A549 (cell line): Measurements from ENCODE around the gene FBXW12. TPM values are rescaled to one million over a fixed set of nuclear protein-coding genes. Genes with fewer than 3 reads are reported as not detected.

ENCODE experiments used
- ATAC-seq, 2 experiments: fragments of 200-7000 bp in 1 of 2; fragments of >200 bp in 1 of 2; cut with Nextera tagmentation in 1 of 2; cut with Tn5 transposase in 1 of 2; 3 replicates each; pipeline versions ENCODE4 v1.8.0 to v1.9.1; 2018 to 2020; ENCODE audit warnings: mild to moderate bottlenecking in 1 of 2, moderate library complexity in 1 of 2
- CTCF ChIA-PET: fragments of 300-600 bp; sonication (Branson Sonifier 250); formaldehyde crosslinking; extraction: SDS; loops from one replicate; lab custom pipeline; 2021; ENCODE audit warnings: antibody characterized with exemption, inconsistent platforms; lab: Yijun Ruan, JAX
- POLR2A ChIA-PET: fragments of 350-600 bp; formaldehyde crosslinking; extraction: SDS; loops from one replicate; lab custom pipeline; 2021; ENCODE audit warnings: antibody characterized with exemption, inconsistent platforms; lab: Yijun Ruan, JAX
- DNase-seq, 2 experiments: peaks; one replicate each; pipeline versions ENCODE4 v3.0.0 to v3.0.0-alpha.2; 2011 to 2016; ENCODE audit warnings: low read depth in 1 of 2, low spot score in 1 of 2
- FAIRE-seq: peaks from 2 replicates; lab custom pipeline; 2011; peaks lifted over from hg19 to GRCh38; lab: Jason Lieb, UNC
- H3K27ac ChIP-seq, 2 experiments: fragments of >200 bp; sonication (Bioruptor Twin); formaldehyde crosslinking; 3 replicates each; pipeline ENCODE4 v1.5.1; 2016 to 2017
- H3K4me1 ChIP-seq: fragments of >200 bp; sonication (Bioruptor Twin); formaldehyde crosslinking; 3 replicates; pipeline ENCODE4 v1.6.1; 2016
- H3K4me2 ChIP-seq: fragments of >200 bp; sonication (Bioruptor Twin); formaldehyde crosslinking; 3 replicates; pipeline ENCODE4 v1.6.1; 2016
- H3K4me3 ChIP-seq: fragments of >200 bp; sonication (Bioruptor Twin); formaldehyde crosslinking; 3 replicates; pipeline ENCODE4 v1.5.1; 2016
- H3K9me3 ChIP-seq: fragments of >200 bp; sonication (Bioruptor Twin); formaldehyde crosslinking; 3 replicates; pipeline ENCODE4 v1.6.1; 2016
- ATOH8 ChIP-seq: fragments of 250-450 bp; sonication (Bioruptor Pico); IDR thresholded peaks from 2 replicates; pipeline ENCODE4 v1.5.0; 2020; ENCODE audit warnings: low read depth, mild to moderate bottlenecking, moderate library complexity
- BCL3 ChIP-seq: fragments of >200 bp; sonication (Bioruptor Twin); formaldehyde crosslinking; IDR thresholded peaks from 3 replicates; pipeline ENCODE4 v1.6.1; 2016
- BHLHE40 ChIP-seq: IDR thresholded peaks from 2 replicates; pipeline ENCODE4 v1.6.1; 2012; ENCODE audit warnings: low read depth, low read length, inconsistent platforms
- CBX2 ChIP-seq: fragments of 200-600 bp; sonication (generic); IDR thresholded peaks from 2 replicates; pipeline ENCODE4 v1.6.1; 2016; ENCODE audit warnings: low read depth, mild to moderate bottlenecking, borderline replicate concordance
- CEBPB ChIP-seq, 2 experiments: fragments of >200 bp in 1 of 2; sonication (Bioruptor Twin) in 1 of 2; formaldehyde crosslinking in 1 of 2; IDR thresholded peaks; 2 replicates each; pipeline ENCODE4 v1.6.1; 2012 to 2016
- CHD2 ChIP-seq: fragments of 150-350 bp; IDR thresholded peaks from 2 replicates; pipeline ENCODE4 v1.6.1; 2014; ENCODE audit warnings: low read length; ENCODE audit not compliant: partially characterized antibody
- CHD4 ChIP-seq: fragments of 200-600 bp; sonication (generic); IDR thresholded peaks from 2 replicates; pipeline ENCODE4 v1.6.1; 2016; ENCODE audit warnings: antibody characterized with exemption, mild to moderate bottlenecking, borderline replicate concordance
- E2F6 ChIP-seq: IDR thresholded peaks from 2 replicates; pipeline ENCODE4 v1.6.1; 2012; ENCODE audit warnings: low read depth, borderline replicate concordance
- EHMT2 ChIP-seq: fragments of 200-600 bp; sonication (generic); IDR thresholded peaks from 2 replicates; pipeline ENCODE4 v1.6.1; 2016; ENCODE audit warnings: antibody characterized with exemption, low read depth, mild to moderate bottlenecking, moderate library complexity
- ELK1 ChIP-seq: fragments of 150-350 bp; IDR thresholded peaks from 2 replicates; pipeline ENCODE4 v1.6.1; 2014; ENCODE audit warnings: low read depth, mild to moderate bottlenecking, low read length
- EP300 ChIP-seq, 2 experiments: fragments of >200 bp; sonication (Bioruptor Twin); formaldehyde crosslinking; IDR thresholded peaks; 2 replicates in 1 of 2; 3 replicates in 1 of 2; pipeline ENCODE4 v1.6.1; 2016 to 2017
- FOSB ChIP-seq: fragments of 250-450 bp; sonication (Bioruptor Pico); IDR thresholded peaks from 2 replicates; pipeline ENCODE4 v1.5.0; 2020; ENCODE audit warnings: mild to moderate bottlenecking, moderate library complexity
- FOSL2 ChIP-seq, 2 experiments: fragments of 450-650 bp in 1 of 2; fragments of >200 bp in 1 of 2; sonication (Bioruptor Twin) in 1 of 2; formaldehyde crosslinking; IDR thresholded peaks; 2 replicates each; pipeline versions ENCODE4 v1.5.0 to v1.6.1; 2016 to 2020; ENCODE audit warnings: mild to moderate bottlenecking in 1 of 2, moderate library complexity in 1 of 2
- HDAC2 ChIP-seq: fragments of 200-600 bp; sonication (generic); IDR thresholded peaks from 2 replicates; pipeline ENCODE4 v1.6.1; 2016
- HES2 ChIP-seq: fragments of >200 bp; sonication (Bioruptor Twin); formaldehyde crosslinking; IDR thresholded peaks from 2 replicates; pipeline ENCODE4 v1.6.1; 2016
- HOXA7 ChIP-seq: fragments of 250-450 bp; sonication (Bioruptor Pico); IDR thresholded peaks from 2 replicates; pipeline ENCODE4 v1.5.0; 2020; ENCODE audit warnings: mild to moderate bottlenecking, moderate library complexity
- HOXB5 ChIP-seq: fragments of 250-450 bp; sonication (Bioruptor Pico); IDR thresholded peaks from 2 replicates; pipeline ENCODE4 v1.5.0; 2020; ENCODE audit warnings: mild to moderate bottlenecking, moderate library complexity
- JUN ChIP-seq, 2 experiments: fragments of >200 bp; sonication (Bioruptor Twin); formaldehyde crosslinking; IDR thresholded peaks; 2 replicates in 1 of 2; 3 replicates in 1 of 2; pipeline ENCODE4 v1.6.1; 2016 to 2017
- JUNB ChIP-seq: fragments of >200 bp; sonication (Bioruptor Twin); formaldehyde crosslinking; IDR thresholded peaks from 2 replicates; pipeline ENCODE4 v1.6.1; 2016
- KDM1A ChIP-seq: fragments of 200-600 bp; sonication (generic); IDR thresholded peaks from 2 replicates; pipeline ENCODE4 v1.6.1; 2016; ENCODE audit warnings: low read depth, mild to moderate bottlenecking
- KDM5A ChIP-seq: fragments of 200-600 bp; sonication (generic); IDR thresholded peaks from 2 replicates; pipeline ENCODE4 v1.6.1; 2016; ENCODE audit warnings: antibody characterized with exemption, mild to moderate bottlenecking
- MAFK ChIP-seq: fragments of 450-650 bp; IDR thresholded peaks from 2 replicates; pipeline ENCODE4 v1.6.1; 2014; ENCODE audit not compliant: partially characterized antibody
- MAX ChIP-seq: IDR thresholded peaks from 2 replicates; pipeline ENCODE4 v1.6.1; 2012
- NFE2L2 ChIP-seq: fragments of 150-350 bp; conservative IDR thresholded peaks from 2 replicates; pipeline ENCODE4 v1.6.1; 2014; ENCODE audit warnings: low read length
- NPAS2 ChIP-seq: fragments of 250-450 bp; sonication (Bioruptor Pico); IDR thresholded peaks from 2 replicates; pipeline ENCODE4 v1.8.0; 2022; ENCODE audit warnings: mild to moderate bottlenecking, moderate library complexity, borderline replicate concordance
- NR3C1 ChIP-seq: fragments of >200 bp; sonication (Bioruptor Twin); formaldehyde crosslinking; IDR thresholded peaks from 3 replicates; pipeline ENCODE4 v1.6.1; 2017
- PHF8 ChIP-seq: fragments of 200-600 bp; sonication (generic); IDR thresholded peaks from 2 replicates; pipeline ENCODE4 v1.6.1; 2016; ENCODE audit warnings: low read depth, mild to moderate bottlenecking, antibody characterized with exemption, moderate library complexity, borderline replicate concordance
- POLR2A ChIP-seq: IDR thresholded peaks from 2 replicates; pipeline ENCODE4 v1.6.1; 2012; ENCODE audit warnings: mild to moderate bottlenecking, low read length
- RAD21 ChIP-seq, 2 experiments: fragments of >200 bp in 1 of 2; sonication (Bioruptor Twin) in 1 of 2; formaldehyde crosslinking in 1 of 2; IDR thresholded peaks in 1 of 2; conservative IDR thresholded peaks in 1 of 2; 2 replicates in 1 of 2; 3 replicates in 1 of 2; pipeline ENCODE4 v1.6.1; 2012 to 2018; ENCODE audit warnings: inconsistent platforms in 1 of 2
- RCOR1 ChIP-seq: fragments of 150-350 bp; IDR thresholded peaks from 2 replicates; pipeline ENCODE4 v1.6.1; 2014; ENCODE audit warnings: antibody characterized with exemption, low read length, low read depth
- RFX5 ChIP-seq: fragments of 450-650 bp; IDR thresholded peaks from 2 replicates; pipeline ENCODE4 v1.7.1; 2014; ENCODE audit warnings: antibody characterized with exemption, mild to moderate bottlenecking, moderate library complexity
- RNF2 ChIP-seq: fragments of 200-600 bp; sonication (generic); IDR thresholded peaks from 2 replicates; pipeline ENCODE4 v1.6.1; 2016; ENCODE audit warnings: low read depth, mild to moderate bottlenecking, antibody characterized with exemption, moderate library complexity, borderline replicate concordance
- TFCP2L1 ChIP-seq: fragments of 250-450 bp; sonication (Bioruptor Pico); IDR thresholded peaks from 2 replicates; pipeline ENCODE4 v1.5.0; 2021; ENCODE audit warnings: mild to moderate bottlenecking
- USF2 ChIP-seq: fragments of 450-650 bp; IDR thresholded peaks from 2 replicates; pipeline ENCODE4 v1.6.1; 2014; ENCODE audit warnings: antibody characterized with exemption
- ZC3H11A ChIP-seq: fragments of 450-650 bp; IDR thresholded peaks from 2 replicates; pipeline ENCODE4 v1.6.1; 2014; ENCODE audit warnings: antibody characterized with exemption, mild to moderate bottlenecking
- ZFP36 ChIP-seq: fragments of 450-650 bp; IDR thresholded peaks from 2 replicates; pipeline ENCODE4 v1.6.1; 2014; ENCODE audit warnings: borderline replicate concordance; ENCODE audit not compliant: partially characterized antibody
- ZNF302 ChIP-seq: fragments of 250-450 bp; sonication (Bioruptor Pico); IDR thresholded peaks from 2 replicates; pipeline ENCODE4 v1.9.0; 2021; ENCODE audit warnings: inconsistent platforms, mild to moderate bottlenecking, moderate library complexity
- WGBS: methylation state at CpG from one replicate; pipeline ENCODE4 v1.1.6; 2017; ENCODE audit errors: missing lambda C conversion rate; 5-methylcytosine and 5-hydroxymethylcytosine counted together
- polyA plus RNA-seq, 4 experiments: library from polyadenylated mRNA; depleted of rRNA in 3 of 4; stranded (reverse); fragments of >200 nt; fragmentation: RNase III in 1 of 4; extraction: RNeasy Plus Mini Kit Qiagen cat#74134 plus additional on column Dnase treatment in 1 of 4; gene quantifications; 2 replicates in 3 of 4; 3 replicates in 1 of 4; pipeline ENCODE4 v1.2.3, GENCODE V29; 2011 to 2017

Gene FBXW12
- polyA plus RNA-seq, 2 of the 4 experiments (the other 2 are of a cell fraction), result not detected

DNA sequence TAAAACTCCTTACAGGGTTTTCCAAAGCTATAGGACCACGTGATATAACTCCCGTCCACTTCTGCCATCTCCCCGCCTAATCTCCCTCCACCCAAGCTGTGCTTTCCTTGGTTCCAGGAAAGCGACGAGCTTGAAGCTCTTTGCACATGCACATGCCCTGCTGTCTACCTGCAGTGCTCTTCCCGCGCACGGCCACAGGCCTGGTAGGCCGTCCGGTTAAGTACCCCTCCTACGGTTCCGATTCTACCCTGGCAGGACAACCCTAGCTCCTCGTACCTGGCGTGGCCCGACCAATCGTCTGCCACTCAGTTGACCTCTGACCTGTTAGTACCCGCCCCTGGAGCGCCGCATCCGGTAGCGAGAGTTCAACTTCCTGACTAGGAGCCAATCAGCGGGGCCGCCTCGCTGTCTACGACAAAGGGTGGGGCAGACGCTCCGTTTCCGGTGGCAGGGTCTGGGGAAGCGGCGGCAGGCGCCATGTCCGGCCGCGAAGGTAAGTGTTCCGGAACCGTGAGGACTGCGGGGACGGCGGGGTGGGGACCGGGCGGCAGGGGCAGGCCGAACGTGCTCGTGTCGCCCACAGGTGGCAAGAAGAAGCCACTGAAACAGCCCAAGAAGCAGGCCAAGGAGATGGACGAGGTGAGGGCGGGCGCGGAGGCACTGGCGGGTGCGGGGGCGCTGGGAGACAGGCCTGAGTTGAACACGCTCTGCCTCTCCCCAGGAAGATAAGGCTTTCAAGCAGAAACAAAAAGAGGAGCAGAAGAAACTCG, 68.0 kb downstream of the FBXW12 start, which contains the start of the genes CCDC51 and TMA7:
Gene CCDC51 (minus strand): TSS at position 300 of the 770 bp plus-strand sequence. CDS start 4,991 bp downstream, outside the sequence.
Gene TMA7 (plus strand): TSS at position 438 of the 770 bp plus-strand sequence. CDS start 40 bp downstream, at position 478.
- Histone ChIP-seq H3K4me3 (peak within 1 kb of the TSS; percentile 59), H3K9me3 (no peaks in the 10 kb centered on the region), H3K4me2 (peak within 1 kb of the TSS; percentile 89), H3K27ac (peak within 1 kb of the TSS; percentile 86 to 96), H3K4me1 (peaks cover 16% of the 10 kb centered on the region)
- ChIA-PET POLR2A (interaction anchor here (0.6 to 1.5 kb wide), 9 partner anchors 11 to 199 kb away, joined by 3 to 8 read pairs (median 5); partner anchors contain the start of genes SHISA5 and ZNF589), CTCF (interaction anchor here (0.7 to 2.6 kb wide), 6 partner anchors 33 to 245 kb away, joined by 3 to 16 read pairs (median 3); no protein-coding TSS in a partner anchor)
- DNase-seq, result peak; percentile 95 to 97
- WGBS, result 2% methylated on average over 18 of the region's 54 CpGs
- FAIRE-seq, result no peak
- ATAC-seq, result peak; percentile 93 to 97
- TF ChIP-seq CHD2, result no peak
- no peak for TF ChIP-seq EHMT2
- TF ChIP-seq NFE2L2, result no peak
- no peak for TF ChIP-seq ZC3H11A
- no peak for TF ChIP-seq EP300 (IDR thresholded peaks at IDR 0.05)
- no peak for TF ChIP-seq TFCP2L1 (CRISPR knock-in tag)
- TF ChIP-seq BHLHE40, result no peak
- no peak for TF ChIP-seq FOSL2 (IDR thresholded peaks at IDR 0.05)
- TF ChIP-seq FOSL2 (CRISPR knock-in tag; IDR thresholded peaks at IDR 0.05), result no peak
- no peak for TF ChIP-seq ZFP36
- no peak for TF ChIP-seq RAD21 (conservative IDR thresholded peaks at IDR 0.05 in 1 of 2, IDR thresholded peaks at IDR 0.05 in 1 of 2)
- no peak for TF ChIP-seq MAFK
- TF ChIP-seq NPAS2 (CRISPR knock-in tag), result no peak
- no peak for TF ChIP-seq KDM1A
- TF ChIP-seq E2F6, result peak; percentile 75
- TF ChIP-seq ZNF302 (CRISPR knock-in tag), result no peak
- peak; percentile 74 for TF ChIP-seq USF2
- TF ChIP-seq JUN (IDR thresholded peaks at IDR 0.05), result peak in 1 of 2 experiments; percentile 79; a peak in 2 of 5 replicates
- peak; percentile 52 for TF ChIP-seq POLR2A
- no peak for TF ChIP-seq CHD4
- no peak for TF ChIP-seq KDM5A
- TF ChIP-seq RNF2, result no peak
- peak; percentile 82 for TF ChIP-seq PHF8
- no peak for TF ChIP-seq HES2
- no peak for TF ChIP-seq JUNB
- no peak for TF ChIP-seq CEBPB (IDR thresholded peaks at IDR 0.05)
- TF ChIP-seq HDAC2, result no peak
- TF ChIP-seq RFX5, result 0 out of 2 replicates have a peak, but pooled peaks have one; percentile 22
- TF ChIP-seq ELK1, result no peak
- TF ChIP-seq HOXA7, result no peak
- no peak for TF ChIP-seq CBX2
- no peak for TF ChIP-seq FOSB (CRISPR knock-in tag)
- TF ChIP-seq HOXB5 (CRISPR knock-in tag), result no peak; the same call in 1 of the 2 replicates
- TF ChIP-seq BCL3, result peak; percentile 59; the same call in 1 of the 3 replicates
- TF ChIP-seq MAX, result peak; percentile 90
- TF ChIP-seq ATOH8 (CRISPR knock-in tag), result no peak
- no peak for TF ChIP-seq NR3C1
- TF ChIP-seq RCOR1, result no peak
